GM23248 (cell line): ENCODE results near the gene ROR1. TPM values are rescaled to one million over a fixed set of nuclear protein-coding genes. Genes with fewer than 3 reads are reported as not detected.
A peak's percentile ranks its signal among the peaks of the same experiment; 100 is the strongest.

ENCODE experiments used
- DNase-seq: peaks from one replicate; pipeline ENCODE4 v3.0.0-alpha.2; 2015
- H2AFZ ChIP-seq: fragments of 200-600 bp; sonication (generic); 2 replicates; pipeline ENCODE4 v1.6.1; 2016; ENCODE audit warnings: antibody characterized with exemption
- H3F3A ChIP-seq: fragments of 200-600 bp; sonication (generic); 2 replicates; pipeline ENCODE4 v1.6.1; 2016; ENCODE audit warnings: mild to moderate bottlenecking, antibody characterized with exemption, mixed run types; ENCODE audit not compliant: insufficient read depth
- H3K27ac ChIP-seq: fragments of 200-600 bp; sonication (generic); 2 replicates; pipeline ENCODE4 v1.5.1; 2016; ENCODE audit warnings: mild to moderate bottlenecking
- H3K27me3 ChIP-seq: fragments of 200-600 bp; sonication (generic); replicated peaks from 2 replicates; pipeline ENCODE4 v1.6.1; 2016; ENCODE audit warnings: mild to moderate bottlenecking; ENCODE audit not compliant: insufficient read depth
- H3K36me3 ChIP-seq: fragments of 200-600 bp; sonication (generic); 2 replicates; pipeline ENCODE4 v1.6.1; 2016; ENCODE audit warnings: low read depth, mild to moderate bottlenecking
- H3K4me1 ChIP-seq: fragments of 200-600 bp; sonication (generic); 2 replicates; pipeline ENCODE4 v1.6.1; 2016; ENCODE audit warnings: mild to moderate bottlenecking; ENCODE audit not compliant: insufficient read depth
- H3K4me2 ChIP-seq: fragments of 200-600 bp; sonication (generic); one replicate; pipeline ENCODE4 v1.6.1; 2016; ENCODE audit warnings: mild to moderate bottlenecking; ENCODE audit not compliant: unreplicated experiment
- H3K4me3 ChIP-seq: fragments of 200-600 bp; sonication (generic); 2 replicates; pipeline ENCODE4 v1.5.1; 2016; ENCODE audit warnings: mild to moderate bottlenecking
- H3K79me2 ChIP-seq: fragments of 200-600 bp; sonication (generic); 2 replicates; pipeline ENCODE4 v1.6.1; 2016; ENCODE audit warnings: mild to moderate bottlenecking; ENCODE audit not compliant: insufficient read depth
- H3K9ac ChIP-seq: fragments of 200-600 bp; sonication (generic); 2 replicates; pipeline ENCODE4 v1.6.1; 2016; ENCODE audit warnings: mild to moderate bottlenecking
- H3K9me2 ChIP-seq: fragments of 200-600 bp; sonication (generic); 2 replicates; pipeline ENCODE4 v1.6.1; 2016; ENCODE audit warnings: mixed run types, mild to moderate bottlenecking, moderate library complexity; ENCODE audit not compliant: insufficient read depth
- H3K9me3 ChIP-seq: fragments of 200-600 bp; sonication (generic); one replicate; pipeline ENCODE4 v1.6.1; 2017; ENCODE audit warnings: low read depth
- H4K20me1 ChIP-seq: fragments of 200-600 bp; sonication (generic); 2 replicates; pipeline ENCODE4 v1.6.0; 2016; ENCODE audit not compliant: insufficient read depth
- EZH2 ChIP-seq: fragments of 200-600 bp; sonication (generic); IDR thresholded peaks from 2 replicates; pipeline ENCODE4 v1.6.1; 2018; ENCODE audit warnings: antibody characterized with exemption, mild to moderate bottlenecking; ENCODE audit not compliant: insufficient read depth, poor library complexity, severe bottlenecking
- EZH2phosphoT487 ChIP-seq: fragments of 200-600 bp; sonication (generic); IDR thresholded peaks from 2 replicates; pipeline ENCODE4 v1.6.1; 2018; ENCODE audit warnings: antibody characterized with exemption, moderate library complexity, mild to moderate bottlenecking, low read depth; ENCODE audit not compliant: insufficient read depth
- WGBS, 2 experiments: methylation state at CpG; one replicate each; pipeline ENCODE4 v1.1.6; 2015 to 2017; ENCODE audit warnings: low lambda C conversion rate in 2 of 2, low coverage in 1 of 2; ENCODE audit errors: missing lambda C conversion rate in 2 of 2; 5-methylcytosine and 5-hydroxymethylcytosine counted together
- in situ Hi-C: fragments of 300-500 bp; cut with MboI; formaldehyde crosslinking; loops from 2 replicates; pipeline ENCODE4 v1.15.0; 2020
- polyA plus RNA-seq: library from polyadenylated mRNA; unstranded; fragments of >200 nt; fragmentation: Nextera tagmentation; extraction: Ambion mirVana; gene quantifications from 2 replicates; pipeline ENCODE4 v1.2.1, GENCODE V29; 2016
- total RNA-seq: library from RNA; depleted of rRNA; stranded (reverse); fragments of >200 nt; shearing (Covaris generic); gene quantifications from 2 replicates; pipeline ENCODE4 v1.2.3, GENCODE V29; 2014

The ROR1 gene
- total and polyA plus RNA-seq, 2 experiments from 2014 or later, result 12.0 to 13.3 TPM

DNA sequence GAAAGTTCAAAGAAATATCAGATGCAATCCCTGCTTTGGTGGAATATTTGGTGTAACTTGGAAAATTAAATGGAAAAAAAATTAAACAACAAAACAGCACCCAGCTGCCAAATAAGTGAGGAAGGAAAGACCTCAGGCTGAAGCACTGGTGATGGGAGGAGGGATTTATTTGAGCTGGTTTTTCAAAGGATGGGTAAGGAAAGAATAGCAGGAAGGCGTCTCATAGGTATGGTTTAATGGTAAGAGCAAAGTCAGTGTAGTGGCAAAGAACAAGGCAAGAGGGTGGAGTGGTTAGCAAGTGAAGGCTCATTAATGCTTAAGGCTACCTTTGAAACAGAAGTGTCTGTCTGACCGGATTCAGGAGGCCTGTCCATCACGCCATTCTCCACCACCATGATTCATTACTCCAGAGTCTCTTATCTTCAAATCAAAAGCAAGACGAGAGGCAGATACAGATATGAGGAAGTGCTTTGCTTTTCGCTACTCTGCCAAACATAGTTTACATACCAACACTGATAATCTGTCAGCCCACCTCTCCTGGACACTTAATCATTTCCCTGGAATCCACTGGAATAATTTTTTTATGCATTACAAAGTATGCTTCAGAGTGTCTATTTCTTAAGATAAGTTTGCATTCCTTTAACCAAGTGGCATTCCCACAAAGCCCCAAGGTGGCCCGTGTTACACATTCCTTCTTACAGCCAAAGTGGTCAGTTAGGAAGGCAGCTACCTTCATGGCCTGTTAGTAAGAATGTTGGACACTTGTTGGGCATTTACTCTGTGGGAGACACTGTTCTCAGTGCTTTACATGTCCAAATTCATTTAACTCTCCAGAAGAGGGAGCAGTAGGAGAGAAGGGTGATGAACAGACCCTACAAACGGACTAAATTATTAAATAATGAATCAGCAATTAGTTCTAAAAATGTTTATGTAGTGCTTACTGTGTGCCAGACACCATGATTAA is 146.6 kb downstream of the ROR1 start:
- no peaks in the 10 kb centered on the region for H3K36me3 ChIP-seq
- peaks cover 17% of the 10 kb centered on the region for H3F3A ChIP-seq
- no peak overlapping the region for H3K9ac ChIP-seq
- H3K27ac ChIP-seq, result peak overlapping the region; percentile 32
- H3K9me3 ChIP-seq, result no peaks in the 10 kb centered on the region
- in situ Hi-C loops, result loop anchor here (25.0 kb wide), 1 partner anchor 233 kb away; no protein-coding TSS in a partner anchor
- H3K27me3 ChIP-seq, result no peaks in the 10 kb centered on the region
- peaks cover 19% of the 10 kb centered on the region for H3K4me1 ChIP-seq
- no peak for TF ChIP-seq EZH2
- TF ChIP-seq EZH2phosphoT487, result peak; percentile 93
- peak; percentile 82 for DNase-seq
- H3K4me3 ChIP-seq, result no peak overlapping the region
- H2AFZ ChIP-seq, result no peak overlapping the region
- H3K79me2 ChIP-seq, result no peaks in the 10 kb centered on the region
- H4K20me1 ChIP-seq, result no peaks in the 10 kb centered on the region
- no peaks in the 10 kb centered on the region for H3K9me2 ChIP-seq
- WGBS, 2 experiments, result 16 to 18% methylated on average over 7 of the region's 7 CpGs
- peak overlapping the region; percentile 43 for H3K4me2 ChIP-seq

DNA sequence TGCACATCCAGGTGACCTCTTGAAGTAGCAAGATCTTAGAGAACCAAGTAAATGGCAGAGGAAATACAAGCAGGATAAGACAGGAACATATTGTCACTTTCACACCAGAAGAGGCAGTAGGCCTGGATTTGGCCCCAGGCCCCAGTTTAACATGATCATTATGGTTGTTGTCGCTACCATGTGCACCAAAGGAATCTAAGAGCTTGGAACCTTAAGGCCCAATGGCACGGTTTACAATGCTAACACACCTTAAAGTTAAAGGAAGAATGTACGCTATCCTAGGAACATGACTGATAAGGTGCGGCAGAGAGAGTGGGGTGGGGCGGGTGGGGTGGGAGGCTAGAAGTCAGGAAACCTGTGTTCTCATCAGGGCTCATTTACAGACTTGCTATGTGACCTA is 147.5 kb downstream of the ROR1 start:
- Histone ChIP-seq H3K79me2 (no peaks in the 10 kb centered on the region), H3K4me3 (no peak overlapping the region), H3K4me1 (peaks cover 19% of the 10 kb centered on the region), H3K4me2 (peak overlapping the region; percentile 43), H3K9me3 (no peaks in the 10 kb centered on the region), H3K36me3 (no peaks in the 10 kb centered on the region), H2AFZ (no peak overlapping the region), H3F3A (peaks cover 17% of the 10 kb centered on the region), H4K20me1 (no peaks in the 10 kb centered on the region), H3K27me3 (no peaks in the 10 kb centered on the region), H3K27ac (peak overlapping the region; percentile 32; the same call in 1 of the 2 replicates), H3K9me2 (no peaks in the 10 kb centered on the region), H3K9ac (0 out of 2 replicates have a peak overlapping the region, but pooled peaks have one; percentile 8)
- in situ Hi-C loops, result loop anchor here (25.0 kb wide), 1 partner anchor 234 kb away; no protein-coding TSS in a partner anchor
- no peak for DNase-seq
- no peak for TF ChIP-seq EZH2phosphoT487
- TF ChIP-seq EZH2, result no peak
- whole genome bisulfite sequencing, 2 experiments, result 96 to 97% methylated on average over 5 of the region's 5 CpGs

DNA sequence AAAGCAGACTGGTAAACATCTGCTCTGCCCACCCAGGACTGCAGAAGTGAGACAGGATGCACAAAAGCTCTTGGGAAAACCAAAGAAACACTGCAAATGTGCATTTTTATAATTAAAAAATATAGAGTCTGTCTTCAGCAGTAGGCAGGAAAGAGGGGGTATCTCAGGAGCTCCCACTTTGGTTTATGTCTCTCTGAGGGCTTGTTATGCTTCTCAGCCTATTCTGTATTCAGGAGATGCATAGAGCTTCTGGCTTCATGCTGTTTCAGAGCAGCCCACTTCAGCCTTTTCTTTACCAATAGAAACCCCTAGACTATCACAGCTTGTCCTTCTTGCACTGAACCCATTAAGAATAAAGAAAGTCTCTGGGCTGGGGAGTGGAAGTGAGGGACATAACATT is 148.0 kb downstream of the ROR1 start:
- peaks cover 17% of the 10 kb centered on the region for H3F3A ChIP-seq
- H3K79me2 ChIP-seq, result no peaks in the 10 kb centered on the region
- no peaks in the 10 kb centered on the region for H3K27me3 ChIP-seq
- in situ Hi-C loops, result loop anchor here (25.0 kb wide), 1 partner anchor 235 kb away; no protein-coding TSS in a partner anchor
- TF ChIP-seq EZH2 (no peak), EZH2phosphoT487 (no peak)
- no peaks in the 10 kb centered on the region for H3K9me2 ChIP-seq
- H3K4me2 ChIP-seq, result no peak overlapping the region
- H3K9ac ChIP-seq, result no peak overlapping the region
- no peaks in the 10 kb centered on the region for H3K9me3 ChIP-seq
- H4K20me1 ChIP-seq, result no peaks in the 10 kb centered on the region
- no peak overlapping the region for H2AFZ ChIP-seq
- H3K27ac ChIP-seq, result no peak overlapping the region
- DNase-seq, result no peak
- no peak overlapping the region for H3K4me3 ChIP-seq
- H3K36me3 ChIP-seq, result no peaks in the 10 kb centered on the region
- H3K4me1 ChIP-seq, result peaks cover 19% of the 10 kb centered on the region

DNA sequence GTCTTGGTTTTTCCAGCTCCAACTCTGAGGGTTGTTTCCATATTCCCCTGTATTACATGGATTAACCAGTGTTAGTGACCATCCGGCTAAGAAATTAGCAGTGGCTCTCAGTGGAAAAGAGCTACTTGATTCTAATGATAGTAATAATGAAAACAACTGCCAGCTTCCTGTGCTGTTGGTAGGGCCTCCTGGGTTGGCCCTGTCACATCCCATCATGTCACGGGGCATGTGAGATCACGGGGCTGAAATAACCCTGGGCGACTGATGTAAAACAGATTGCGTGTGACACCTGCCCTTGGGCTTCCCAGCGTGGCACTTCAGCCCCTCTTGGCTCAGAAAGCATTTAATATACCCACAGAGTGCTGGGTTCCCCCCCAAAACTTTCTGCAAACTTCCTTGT is 149.0 kb downstream of the ROR1 start:
- H3K4me2 ChIP-seq, result no peak overlapping the region
- no peaks in the 10 kb centered on the region for H3K36me3 ChIP-seq
- H3K79me2 ChIP-seq, result 0 out of 2 replicates have a peak, but pooled peaks cover under 1% of the 10 kb centered on the region
- no peaks in the 10 kb centered on the region for H4K20me1 ChIP-seq
- TF ChIP-seq EZH2phosphoT487, result no peak
- peaks cover 17% of the 10 kb centered on the region for H3F3A ChIP-seq
- no peak overlapping the region for H2AFZ ChIP-seq
- DNase-seq, result no peak
- 94% methylated on average over 6 of the region's 6 CpGs for WGBS, 2 experiments
- in situ Hi-C loops, result loop anchor here (25.0 kb wide), 1 partner anchor 236 kb away; no protein-coding TSS in a partner anchor
- H3K9me3 ChIP-seq, result no peaks in the 10 kb centered on the region
- H3K27me3 ChIP-seq, result no peaks in the 10 kb centered on the region
- peaks cover 19% of the 10 kb centered on the region for H3K4me1 ChIP-seq
- H3K4me3 ChIP-seq, result no peak overlapping the region
- H3K9me2 ChIP-seq, result no peaks in the 10 kb centered on the region
- no peak overlapping the region for H3K9ac ChIP-seq
- no peak overlapping the region for H3K27ac ChIP-seq
